ENCODE data around the gene NCF4.

DNA sequence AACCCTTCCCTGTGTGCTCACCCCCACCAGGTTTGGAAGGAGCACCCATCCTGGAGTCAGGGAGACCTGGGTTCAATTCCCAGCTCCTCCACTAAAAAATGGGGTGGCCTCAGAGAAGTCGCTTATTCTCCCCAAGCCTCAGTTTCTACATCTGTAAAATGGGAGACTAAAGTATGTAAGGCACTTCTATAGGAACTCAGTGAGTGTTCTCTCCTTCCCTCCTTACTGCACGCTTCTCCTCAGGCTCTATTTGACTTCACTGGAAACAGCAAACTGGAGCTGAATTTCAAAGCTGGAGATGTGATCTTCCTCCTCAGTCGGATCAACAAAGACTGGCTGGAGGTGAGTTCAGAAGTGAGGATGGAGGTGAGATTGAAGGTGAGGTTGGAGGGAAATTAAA is 11.3 kb downstream of the NCF4 start:
- TF ChIP-seq, protein P1, sequence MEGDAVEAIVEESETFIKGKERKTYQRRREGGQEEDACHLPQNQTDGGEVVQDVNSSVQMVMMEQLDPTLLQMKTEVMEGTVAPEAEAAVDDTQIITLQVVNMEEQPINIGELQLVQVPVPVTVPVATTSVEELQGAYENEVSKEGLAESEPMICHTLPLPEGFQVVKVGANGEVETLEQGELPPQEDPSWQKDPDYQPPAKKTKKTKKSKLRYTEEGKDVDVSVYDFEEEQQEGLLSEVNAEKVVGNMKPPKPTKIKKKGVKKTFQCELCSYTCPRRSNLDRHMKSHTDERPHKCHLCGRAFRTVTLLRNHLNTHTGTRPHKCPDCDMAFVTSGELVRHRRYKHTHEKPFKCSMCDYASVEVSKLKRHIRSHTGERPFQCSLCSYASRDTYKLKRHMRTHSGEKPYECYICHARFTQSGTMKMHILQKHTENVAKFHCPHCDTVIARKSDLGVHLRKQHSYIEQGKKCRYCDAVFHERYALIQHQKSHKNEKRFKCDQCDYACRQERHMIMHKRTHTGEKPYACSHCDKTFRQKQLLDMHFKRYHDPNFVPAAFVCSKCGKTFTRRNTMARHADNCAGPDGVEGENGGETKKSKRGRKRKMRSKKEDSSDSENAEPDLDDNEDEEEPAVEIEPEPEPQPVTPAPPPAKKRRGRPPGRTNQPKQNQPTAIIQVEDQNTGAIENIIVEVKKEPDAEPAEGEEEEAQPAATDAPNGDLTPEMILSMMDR (IDR thresholded peaks at IDR 0.05; ENCODE audit: low read length) = no peak
- no peak for TF ChIP-seq EZH2 (optimal IDR thresholded peaks at IDR 0.05; ENCODE audit: low read depth, low read length)
- no peak for TF ChIP-seq EZH2phosphoT487 (IDR thresholded peaks at IDR 0.05; ENCODE audit: low read length)

Measured in MM.1S (cell line).